AG20443 (cell line): ENCODE data around the gene FBXO11.

Experiments
- DNase-seq: peaks from one replicate; pipeline ENCODE4 v3.0.0; 2012; ENCODE audit warnings: low spot score, mixed read lengths

The FBXO11 gene

GRCh38 chr2:47783486-47784351, 122.6 kb downstream of the FBXO11 start:
- peak; percentile 83 for DNase-seq

GRCh38 chr2:47782671-47783485, 123.4 kb downstream of the FBXO11 start, which contains the start of gene MSH6:
Gene MSH6 (plus strand): TSS chr2:47783145. CDS start chr2:47783234, 89 bp downstream.
- peak; percentile 99 for DNase-seq

GRCh38 chr2:47782381-47782670, 124.0 kb downstream of the FBXO11 start:
- DNase-seq = no peak

GRCh38 chr2:47779426-47779790, 126.9 kb downstream of the FBXO11 start:
- DNase-seq = no peak

- no peak for DNase-seq
Observed at GRCh38 chr2:47778698-47779425, 127.4 kb downstream of the FBXO11 start.

GRCh38 chr2:47777277-47777937, 128.9 kb downstream of the FBXO11 start:
- DNase-seq = no peak

GRCh38 chr2:47774567-47774966, 131.7 kb downstream of the FBXO11 start:
- no peak for DNase-seq

- no peak for DNase-seq
Observed at GRCh38 chr2:47772343-47772742, 134.0 kb downstream of the FBXO11 start.

- DNase-seq = peak; percentile 69
Observed at GRCh38 chr2:47771211-47771610, 135.1 kb downstream of the FBXO11 start.

GRCh38 chr2:47769318-47769717, 137.0 kb downstream of the FBXO11 start:
- no peak for DNase-seq

- peak; percentile 79 for DNase-seq
Observed at GRCh38 chr2:47767880-47768609, 138.3 kb downstream of the FBXO11 start.

- DNase-seq = no peak
Observed at GRCh38 chr2:47767497-47767844, 138.8 kb downstream of the FBXO11 start.

- no peak for DNase-seq
Observed at GRCh38 chr2:47751856-47752414, 154.4 kb downstream of the FBXO11 start.

GRCh38 chr2:47747878-47748277, 158.4 kb downstream of the FBXO11 start:
- DNase-seq = no peak

- DNase-seq = no peak
Observed at GRCh38 chr2:47744074-47744473, 162.2 kb downstream of the FBXO11 start.

- DNase-seq = no peak
Observed at GRCh38 chr2:47741637-47742036, 164.7 kb downstream of the FBXO11 start.

- DNase-seq = no peak
Observed at GRCh38 chr2:47741101-47741500, 165.2 kb downstream of the FBXO11 start.
